GM23338 (cell line): ENCODE measurements around the gene C6orf52. TPM values are rescaled to one million over a fixed set of nuclear protein-coding genes. Genes with fewer than 3 reads are reported as not detected.

Source experiments
- ATAC-seq: fragments of 200-7000 bp; cut with Tn5 transposase; 3 replicates; pipeline ENCODE4 v1.9.1; 2020
- DNase-seq: peaks from one replicate; pipeline ENCODE4 v3.0.0-alpha.2; 2015; ENCODE audit warnings: low spot score
- H2AFZ ChIP-seq: fragments of 200-600 bp; sonication (generic); 2 replicates; pipeline ENCODE4 v1.8.0; 2016; ENCODE audit warnings: antibody characterized with exemption, mild to moderate bottlenecking, moderate library complexity
- H3F3A ChIP-seq: fragments of 200-600 bp; sonication (generic); replicated peaks from 2 replicates; pipeline ENCODE4 v1.8.0; 2017; ENCODE audit warnings: antibody characterized with exemption, mixed run types, low read depth
- H3K27ac ChIP-seq: fragments of 200-600 bp; sonication (generic); 2 replicates; pipeline ENCODE4 v1.6.1; 2016; ENCODE audit warnings: low read depth
- H3K27me3 ChIP-seq: fragments of 200-600 bp; sonication (generic); 2 replicates; pipeline ENCODE4 v1.8.0; 2016; ENCODE audit warnings: mild to moderate bottlenecking, mixed run types, moderate library complexity; ENCODE audit not compliant: insufficient read depth
- H3K36me3 ChIP-seq: fragments of 200-600 bp; sonication (generic); 2 replicates; pipeline ENCODE4 v1.8.0; 2016; ENCODE audit warnings: mild to moderate bottlenecking; ENCODE audit not compliant: insufficient read depth
- H3K4me1 ChIP-seq: fragments of 200-600 bp; sonication (generic); 2 replicates; pipeline ENCODE4 v1.8.0; 2016; ENCODE audit warnings: mild to moderate bottlenecking, moderate library complexity; ENCODE audit not compliant: insufficient read depth
- H3K4me2 ChIP-seq: fragments of 200-600 bp; sonication (generic); 2 replicates; pipeline ENCODE4 v1.7.1; 2017; ENCODE audit warnings: mixed run types
- H3K4me3 ChIP-seq: fragments of 200-600 bp; sonication (generic); 2 replicates; pipeline ENCODE4 v1.6.1; 2016; ENCODE audit warnings: mixed run types
- H3K79me2 ChIP-seq: fragments of 200-600 bp; sonication (generic); replicated peaks from 2 replicates; pipeline ENCODE4 v1.8.0; 2017; ENCODE audit warnings: mild to moderate bottlenecking; ENCODE audit not compliant: insufficient read depth
- H3K9me2 ChIP-seq: fragments of 200-600 bp; sonication (generic); 2 replicates; pipeline ENCODE4 v1.8.0; 2017; ENCODE audit not compliant: insufficient read depth
- H4K20me1 ChIP-seq: fragments of 200-600 bp; sonication (generic); replicated peaks from 2 replicates; pipeline ENCODE4 v1.8.0; 2017; ENCODE audit warnings: mild to moderate bottlenecking; ENCODE audit not compliant: insufficient read depth
- H3K27ac Mint-ChIP-seq: 2 replicates; pipeline ENCODE4 v1.8.0; 2020; ENCODE audit warnings: inconsistent platforms, mild to moderate bottlenecking, moderate library complexity, mixed read lengths
- H3K27me3 Mint-ChIP-seq: 3 replicates; pipeline ENCODE4 v1.8.0; 2022; ENCODE audit warnings: low read depth, mild to moderate bottlenecking, moderate library complexity, mixed read lengths, inconsistent platforms; ENCODE audit not compliant: insufficient read depth, poor library complexity
- H3K36me3 Mint-ChIP-seq: 3 replicates; pipeline ENCODE4 v1.8.0; 2021; ENCODE audit warnings: low read depth, mild to moderate bottlenecking, inconsistent platforms, moderate library complexity, mixed read lengths
- H3K4me1 Mint-ChIP-seq: 3 replicates; pipeline ENCODE4 v1.8.0; 2020; ENCODE audit warnings: mild to moderate bottlenecking, inconsistent platforms, mixed read lengths
- H3K4me3 Mint-ChIP-seq: 3 replicates; pipeline ENCODE4 v1.8.0; 2021; ENCODE audit warnings: moderate library complexity, mild to moderate bottlenecking, inconsistent platforms, mixed read lengths
- H3K9me3 Mint-ChIP-seq: 3 replicates; pipeline ENCODE4 v1.8.0; 2020; ENCODE audit warnings: moderate library complexity, mild to moderate bottlenecking, inconsistent platforms, mixed read lengths
- CREB1 ChIP-seq: fragments of 250-450 bp; sonication (Bioruptor Pico); IDR thresholded peaks from 2 replicates; pipeline ENCODE4 v1.5.0; 2020; ENCODE audit warnings: low read depth, mild to moderate bottlenecking, moderate library complexity
- CTCF ChIP-seq, 2 experiments: fragments of 200-600 bp in 1 of 2; sonication (generic) in 1 of 2; conservative IDR thresholded peaks; 2 replicates each; pipeline versions ENCODE4 v1.5.1 to v1.6.1; 2016 to 2017; ENCODE audit warnings: antibody characterized with exemption in 2 of 2, low read depth in 2 of 2, mild to moderate bottlenecking in 2 of 2, moderate library complexity in 1 of 2
- ETS1 ChIP-seq: IDR thresholded peaks from 2 replicates; pipeline ENCODE4 v1.6.1; 2016; ENCODE audit warnings: antibody characterized with exemption
- EZH2 ChIP-seq: fragments of 200-600 bp; sonication (generic); IDR thresholded peaks from one replicate; pipeline ENCODE4 v1.8.0; 2017; ENCODE audit warnings: antibody characterized with exemption, mild to moderate bottlenecking, low read depth; ENCODE audit not compliant: unreplicated experiment
- EZH2phosphoT487 ChIP-seq: fragments of 200-600 bp; sonication (generic); IDR thresholded peaks from one replicate; pipeline ENCODE4 v1.8.1; 2018; ENCODE audit warnings: antibody characterized with exemption; ENCODE audit not compliant: unreplicated experiment
- POLR2AphosphoS5 ChIP-seq: IDR thresholded peaks from 2 replicates; pipeline ENCODE4 v1.6.1; 2016; ENCODE audit warnings: antibody characterized with exemption, low read depth
- ZNF462 ChIP-seq: fragments of 250-450 bp; sonication (Bioruptor Pico); IDR thresholded peaks from 2 replicates; pipeline ENCODE4 v1.5.0; 2020; ENCODE audit warnings: mild to moderate bottlenecking, moderate library complexity
- long read RNA-seq: library from polyadenylated mRNA; unstranded; transcript quantifications from one replicate; pipeline ENCODE4 v2.0.0, GENCODE V29; 2020; ENCODE audit not compliant: unreplicated experiment
- polyA plus RNA-seq: library from polyadenylated mRNA; unstranded; fragments of >200 nt; fragmentation: Nextera tagmentation; extraction: Ambion mirVana; gene quantifications from 2 replicates; pipeline ENCODE4 v1.2.1, GENCODE V29; 2016
- total RNA-seq: library from RNA; depleted of rRNA; stranded (reverse); fragments of >200 nt; shearing (Covaris generic); gene quantifications from 2 replicates; pipeline ENCODE4 v1.2.3, GENCODE V29; 2014; rRNA removed

C6orf52 gene
- total RNA-seq (0.47 TPM in 1 of 2 replicates, not detected in the other), polyA plus RNA-seq (3.8 and 4.4 TPM in 2 replicates)
- long read RNA-seq, result 0 reads

- Histone ChIP-seq H3K4me2 (peak within 1 kb of the TSS; percentile 91), H3K27me3 (no peaks in the 10 kb centered on the region), H2AFZ (peak within 1 kb of the TSS; percentile 54), H3K79me2 (peaks cover 60% of the 10 kb centered on the region), H3K36me3 (peaks cover 24% of the 10 kb centered on the region), H3K27ac (peak within 1 kb of the TSS; percentile 88), H3K4me3 (peak within 1 kb of the TSS; percentile 76), H3K9me2 (no peaks in the 10 kb centered on the region), H3F3A (peaks cover 12% of the 10 kb centered on the region), H3K4me1 (peaks cover 22% of the 10 kb centered on the region), H4K20me1 (peaks cover 10% of the 10 kb centered on the region; the same call in 1 of the 2 replicates)
- peaks cover 14% of the 10 kb centered on the region for H3K27me3 Mint-ChIP-seq
- peaks cover 35% of the 10 kb centered on the region for H3K36me3 Mint-ChIP-seq
- peak; percentile 99 for TF ChIP-seq CREB1 (CRISPR knock-in tag)
- TF ChIP-seq ETS1, result peak; percentile 65
- no peak for TF ChIP-seq EZH2
- no peak for TF ChIP-seq EZH2phosphoT487
- peak; percentile 89 for TF ChIP-seq POLR2AphosphoS5
- H3K9me3 Mint-ChIP-seq, result peaks cover 12% of the 10 kb centered on the region
- peak within 1 kb of the TSS; percentile 90 for H3K4me3 Mint-ChIP-seq
- H3K27ac Mint-ChIP-seq, result peak within 1 kb of the TSS; percentile 100
- ATAC-seq, result peak; percentile 97
- peak; percentile 98 for DNase-seq
- H3K4me1 Mint-ChIP-seq, result peaks cover 25% of the 10 kb centered on the region
These were observed at the start of gene C6orf52, which contains the start of gene PAK1IP1 for GRCh38 chr6:10694302-10695085. C6orf52 (minus strand) TSS chr6:10694616; CDS start chr6:10687550, 7,066 bp downstream. PAK1IP1 (plus strand) TSS chr6:10694972; CDS start chr6:10694986, 14 bp downstream.

GRCh38 chr6:10743515-10743914 lies 49.1 kb upstream of the C6orf52 start:
- Histone ChIP-seq H3K4me3 (no peak overlapping the region), H3K79me2 (peaks cover 9% of the 10 kb centered on the region), H3F3A (peaks cover 14% of the 10 kb centered on the region), H3K4me2 (no peak overlapping the region), H3K27me3 (no peaks in the 10 kb centered on the region), H3K27ac (no peak overlapping the region), H3K4me1 (peaks cover 32% of the 10 kb centered on the region), H2AFZ (no peak overlapping the region), H3K36me3 (no peaks in the 10 kb centered on the region), H3K9me2 (no peaks in the 10 kb centered on the region), H4K20me1 (peaks cover 2% of the 10 kb centered on the region; the same call in 1 of the 2 replicates)
- Mint-ChIP-seq H3K9me3 (no peaks in the 10 kb centered on the region), H3K27ac (no peak overlapping the region), H3K36me3 (peaks cover 17% of the 10 kb centered on the region), H3K4me3 (no peak overlapping the region), H3K27me3 (peaks cover 9% of the 10 kb centered on the region), H3K4me1 (peaks cover 22% of the 10 kb centered on the region)
- ATAC-seq (no peak), DNase-seq (no peak)
- no peak for TF ChIP-seq ZNF462
- TF ChIP-seq EZH2, result no peak
- TF ChIP-seq CTCF (conservative IDR thresholded peaks at IDR 0.05; ENCODE audit: low read depth in 2 of 2), result no peak
